ENCODE measurements around the gene TTC39C. TPM values are rescaled to one million over a fixed set of nuclear protein-coding genes. Genes with fewer than 3 reads are reported as not detected.
"Not testable (repeated sequence)": the region's sequence is repeated elsewhere in the genome, so short reads cannot be mapped to it uniquely, and the experiment has no call there.

TTC39C gene
- total RNA-seq, 1 donor from 2014 or later: 3.3 TPM

- no peak for DNase-seq
- intact Hi-C loops (cut with DNase I): no loop called here
- ATAC-seq (ENCODE audit: poor library complexity): no peak
These were observed 20.8 kb downstream of the TTC39C start for GRCh38 chr18:24035316-24035715.

- ATAC-seq (ENCODE audit: poor library complexity) (no peak), DNase-seq (no peak)
- intact Hi-C loops (cut with DNase I): no loop called here
These were observed 25.1 kb downstream of the TTC39C start for GRCh38 chr18:24039671-24040070.

- intact Hi-C loops (cut with DNase I): no loop called here
- DNase-seq (no peak), ATAC-seq (ENCODE audit: poor library complexity) (no peak)
These were observed 27.1 kb downstream of the TTC39C start for GRCh38 chr18:24041691-24042090.

- no peak for DNase-seq
- intact Hi-C loops (cut with DNase I): no loop called here
- ATAC-seq (ENCODE audit: poor library complexity): no peak
These were observed 28.8 kb downstream of the TTC39C start for GRCh38 chr18:24043403-24043802.

GRCh38 chr18:24048261-24048660 lies 33.7 kb downstream of the TTC39C start:
- ATAC-seq (ENCODE audit: poor library complexity) (no peak), DNase-seq (no peak)
- intact Hi-C loops (cut with DNase I): no loop called here

- ATAC-seq (ENCODE audit: poor library complexity) (no peak), DNase-seq (no peak)
- intact Hi-C loops (cut with DNase I): no loop called here
These were observed 34.6 kb downstream of the TTC39C start for GRCh38 chr18:24049142-24049541.

- intact Hi-C loops (cut with DNase I): no loop called here
- ATAC-seq (ENCODE audit: poor library complexity) (no peak), DNase-seq (no peak)
These were observed 36.7 kb downstream of the TTC39C start for GRCh38 chr18:24051031-24051947.

GRCh38 chr18:24052053-24052452 lies 37.5 kb downstream of the TTC39C start:
- intact Hi-C loops (cut with DNase I): no loop called here
- no peak for DNase-seq
- ATAC-seq (ENCODE audit: poor library complexity): no peak

GRCh38 chr18:24053211-24053610 lies 38.7 kb downstream of the TTC39C start:
- intact Hi-C loops (cut with DNase I): no loop called here
- no peak for DNase-seq
- no peak for ATAC-seq (ENCODE audit: poor library complexity)

GRCh38 chr18:24054130-24054529 lies 39.6 kb downstream of the TTC39C start:
- ATAC-seq (ENCODE audit: poor library complexity) (no peak), DNase-seq (no peak)
- intact Hi-C loops (cut with DNase I): no loop called here

GRCh38 chr18:24055009-24055804 lies 40.7 kb downstream of the TTC39C start:
- ATAC-seq (ENCODE audit: poor library complexity) (no peak), DNase-seq (no peak)
- intact Hi-C loops (cut with DNase I): no loop called here

GRCh38 chr18:24055878-24056277 lies 41.3 kb downstream of the TTC39C start:
- intact Hi-C loops (cut with DNase I): no loop called here
- ATAC-seq (ENCODE audit: poor library complexity) (no peak), DNase-seq (no peak)

- intact Hi-C loops (cut with DNase I): no loop called here
- ATAC-seq (ENCODE audit: poor library complexity): no peak
- no peak for DNase-seq
These were observed 42.0 kb downstream of the TTC39C start for GRCh38 chr18:24056506-24056905.

GRCh38 chr18:24057804-24058203 lies 43.2 kb downstream of the TTC39C start:
- DNase-seq (no peak), ATAC-seq (ENCODE audit: poor library complexity) (no peak)
- intact Hi-C loops (cut with DNase I): no loop called here

- DNase-seq; intact Hi-C loops (cut with DNase I); ATAC-seq (ENCODE audit: poor library complexity): not testable (repeated sequence)
These were observed 44.8 kb downstream of the TTC39C start for GRCh38 chr18:24059385-24059784.

GRCh38 chr18:24060644-24061043 lies 46.1 kb downstream of the TTC39C start:
- ATAC-seq (ENCODE audit: poor library complexity) (no peak), DNase-seq (no peak)
- intact Hi-C loops (cut with DNase I): no loop called here

GRCh38 chr18:24063121-24063731 lies 48.7 kb downstream of the TTC39C start:
- DNase-seq (no peak), ATAC-seq (ENCODE audit: poor library complexity) (no peak)
- intact Hi-C loops (cut with DNase I): no loop called here

GRCh38 chr18:24064391-24065100 lies 50.0 kb downstream of the TTC39C start:
- no peak for DNase-seq
- intact Hi-C loops (cut with DNase I): no loop called here
- no peak for ATAC-seq (ENCODE audit: poor library complexity)

- intact Hi-C loops (cut with DNase I): no loop called here
- no peak for ATAC-seq (ENCODE audit: poor library complexity)
These were observed 51.4 kb downstream of the TTC39C start for GRCh38 chr18:24065906-24066305.

More at GRCh38 chr18:24065906-24066305, 51.4 kb downstream of the TTC39C start:
- no peak for DNase-seq

Measured in Right ventricle myocardium superior (tissue), 1 donor.